Hematopoietic multipotent progenitor cell (in vitro differentiated cells): ENCODE results near the gene FEZ2. TPM values are rescaled to one million over a fixed set of nuclear protein-coding genes. Genes with fewer than 3 reads are reported as not detected.

Source experiments
- DNase-seq, 3 donors: peaks; one replicate each; pipeline ENCODE4 v3.0.0-alpha.2; 2011 to 2015; ENCODE audit warnings: low read depth in 2 of 3, low spot score in 2 of 3
- total RNA-seq: library from RNA; depleted of rRNA; stranded (reverse); fragments of >200 nt; gene quantifications from one replicate; pipeline ENCODE4 v1.2.3, GENCODE V29; 2012

Gene FEZ2
- total RNA-seq, 1 donor = 11.8 TPM

- DNase-seq = no peak
These were observed 33.5 kb downstream of the FEZ2 start for GRCh38 chr2:36564377-36564930.

- DNase-seq = no peak
These were observed 34.9 kb downstream of the FEZ2 start for GRCh38 chr2:36562973-36563532.

GRCh38 chr2:36562240-36562639 lies 35.7 kb downstream of the FEZ2 start:
- DNase-seq = no peak

DNA sequence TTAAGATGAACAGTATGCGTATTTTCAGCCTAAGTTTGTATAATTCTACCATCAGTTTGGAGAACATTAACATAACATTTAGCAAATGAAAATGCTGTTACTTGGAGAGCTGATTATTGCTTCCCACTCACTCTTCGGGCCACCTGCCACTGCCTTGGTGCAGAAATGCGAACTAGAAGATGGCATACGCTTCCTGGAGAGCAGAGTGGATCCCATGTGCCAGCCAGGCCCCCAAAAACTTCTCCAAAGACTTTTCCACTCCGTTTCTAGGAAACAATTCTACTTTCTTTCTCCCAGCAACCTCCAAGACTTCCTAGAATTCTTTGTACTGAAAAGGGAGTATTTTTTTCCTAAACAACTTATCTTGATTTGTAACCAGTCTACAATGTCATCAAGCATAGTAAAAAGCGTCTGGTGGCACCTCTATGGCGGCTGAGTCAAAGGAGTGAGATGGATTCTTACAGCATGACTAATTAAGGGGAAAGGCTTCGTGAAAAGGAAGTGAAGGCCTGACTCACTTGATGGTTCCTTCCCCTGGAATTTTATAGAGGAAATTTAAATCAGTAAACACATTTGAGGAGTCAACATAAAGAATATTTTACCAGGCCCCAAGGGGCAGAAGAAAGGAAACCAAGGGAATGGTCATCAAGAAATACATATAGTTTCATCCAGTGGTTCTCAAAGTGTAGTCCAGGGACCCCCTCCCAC lies 36.6 kb downstream of the FEZ2 start:
- no peak for DNase-seq

- DNase-seq = no peak
These were observed 37.2 kb downstream of the FEZ2 start for GRCh38 chr2:36560726-36561125.

DNA sequence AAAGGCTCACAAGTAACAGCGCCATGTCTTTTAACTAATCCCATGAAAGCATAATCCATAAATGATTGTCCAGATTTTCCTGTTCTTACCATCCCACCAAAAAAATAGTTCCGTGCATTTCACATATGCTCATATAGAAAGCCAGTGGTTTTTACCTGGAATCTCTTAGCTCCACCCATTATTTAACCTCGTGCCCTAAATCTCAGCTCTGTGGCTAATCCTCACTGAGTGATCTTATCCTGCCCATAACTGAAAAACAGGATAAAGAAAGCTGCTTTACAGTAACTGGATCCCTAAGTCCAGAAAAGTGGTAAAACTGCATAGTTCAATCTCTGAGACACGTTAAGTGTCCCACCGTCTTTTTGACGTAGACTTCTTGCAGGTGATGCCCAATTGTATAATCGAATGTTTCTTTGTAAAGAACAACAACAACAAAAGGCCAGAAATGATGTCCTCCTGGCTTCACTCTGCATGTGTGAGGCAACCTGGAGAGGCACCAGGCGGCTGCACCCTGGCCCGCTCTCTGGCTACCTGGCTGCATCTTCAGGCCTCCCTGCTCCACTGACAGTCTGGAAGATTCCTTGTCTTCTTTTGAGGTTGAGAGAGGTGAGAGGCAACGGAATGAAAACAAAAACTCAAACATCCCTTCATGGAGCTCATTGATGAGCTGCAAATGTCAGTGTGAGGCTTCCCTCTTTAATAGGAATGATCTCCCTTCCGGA lies 38.6 kb downstream of the FEZ2 start:
- no peak for DNase-seq

- DNase-seq = no peak
These were observed 41.1 kb downstream of the FEZ2 start for GRCh38 chr2:36556842-36557241.

DNA sequence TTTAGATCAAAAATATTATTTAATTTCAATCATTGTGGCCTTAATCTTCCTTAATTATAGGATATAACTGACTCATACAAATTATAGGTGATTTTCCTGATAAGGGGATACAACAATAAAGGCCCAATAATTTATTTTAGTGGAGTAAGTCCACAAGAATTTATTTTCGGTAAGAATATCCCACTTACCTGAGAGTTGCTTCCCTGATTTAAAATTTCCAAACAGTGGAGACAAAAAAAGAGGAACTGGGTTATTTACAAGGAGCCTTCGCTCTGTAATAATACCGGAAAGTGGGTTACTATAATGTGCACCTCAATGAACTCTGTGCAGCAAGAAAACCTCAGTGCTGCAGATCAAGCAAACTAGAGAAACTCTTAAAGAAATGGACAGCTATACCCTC lies 42.2 kb downstream of the FEZ2 start:
- DNase-seq = no peak

GRCh38 chr2:36554531-36554930 lies 43.4 kb downstream of the FEZ2 start:
- no peak for DNase-seq

DNA sequence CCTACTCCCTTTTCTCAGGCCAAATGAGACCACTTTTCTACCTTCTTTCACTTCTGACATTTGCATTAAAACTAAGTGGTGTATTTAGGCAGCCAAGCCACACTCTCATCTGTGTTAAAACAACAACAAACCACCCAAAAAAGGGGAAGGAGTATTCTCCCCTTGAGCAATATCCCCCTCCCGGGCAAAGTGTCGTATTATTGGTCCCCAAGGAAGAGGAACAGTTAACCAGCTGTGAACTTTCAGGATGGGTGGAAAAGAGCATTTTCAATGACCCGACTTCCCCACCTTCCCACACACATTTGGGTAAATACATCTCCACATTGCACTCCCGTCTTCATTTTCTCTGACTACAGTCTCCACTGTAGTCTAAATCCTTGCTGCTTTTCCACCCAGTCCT lies 44.3 kb downstream of the FEZ2 start:
- DNase-seq = peak in 1 of 3 donors; percentile 43

DNA sequence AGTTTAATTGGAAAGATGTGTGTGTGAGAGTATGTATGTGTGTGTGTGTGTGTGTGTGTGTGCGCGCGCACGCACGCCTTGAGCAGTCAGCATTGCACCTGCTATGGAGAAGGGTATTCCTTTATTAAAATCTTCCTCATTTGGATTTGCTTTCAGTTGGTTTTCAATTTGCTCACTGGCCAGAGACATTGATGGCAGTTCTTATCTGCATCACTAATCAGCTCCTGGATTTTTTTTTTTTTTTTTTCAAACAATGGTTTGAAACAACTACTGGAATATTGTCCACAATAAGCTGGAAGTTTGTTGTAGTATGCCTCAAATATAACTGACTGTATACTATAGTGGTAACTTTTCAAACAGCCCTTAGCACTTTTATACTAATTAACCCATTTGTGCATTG lies 48.0 kb downstream of the FEZ2 start:
- no peak for DNase-seq

DNA sequence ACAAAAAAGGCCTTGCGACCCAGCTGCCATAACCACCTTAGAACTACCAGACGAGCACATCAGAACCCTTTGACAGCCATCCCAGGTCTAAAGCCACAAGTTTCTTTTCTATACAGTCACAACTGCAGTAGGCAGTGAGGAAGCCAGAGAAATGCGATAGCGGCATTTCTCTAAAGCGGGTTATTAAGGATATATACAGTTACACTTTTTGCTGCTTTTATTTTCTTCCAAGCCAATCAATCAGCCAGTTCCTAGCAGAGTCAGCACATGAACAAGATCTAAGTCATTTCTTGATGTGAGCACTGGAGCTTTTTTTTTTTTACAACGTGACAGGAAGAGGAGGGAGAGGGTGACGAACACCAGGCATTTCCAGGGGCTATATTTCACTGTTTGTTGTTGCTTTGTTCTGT lies 48.8 kb downstream of the FEZ2 start:
- DNase-seq = peak in 2 of 3 donors; percentile 37 to 62

DNA sequence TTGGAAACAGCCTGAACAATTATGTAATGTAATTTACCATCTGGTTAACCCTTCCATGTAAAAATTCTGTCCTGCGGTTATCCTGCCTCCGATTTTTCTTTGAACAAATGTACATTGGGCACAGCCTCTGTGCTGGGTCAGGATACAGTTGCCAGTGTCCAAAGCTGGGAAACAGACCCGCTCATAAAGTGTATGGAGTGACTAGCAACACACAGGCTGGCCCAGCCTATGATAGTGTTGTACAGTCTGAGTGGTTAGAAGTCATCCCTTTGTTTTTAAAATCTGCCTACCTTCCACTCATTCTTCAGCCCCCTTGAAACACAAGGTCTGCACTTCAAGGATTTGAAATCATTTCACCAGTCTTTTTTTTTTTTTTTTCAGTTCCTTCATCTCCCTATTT lies 50.1 kb downstream of the FEZ2 start:
- DNase-seq = no peak

DNA sequence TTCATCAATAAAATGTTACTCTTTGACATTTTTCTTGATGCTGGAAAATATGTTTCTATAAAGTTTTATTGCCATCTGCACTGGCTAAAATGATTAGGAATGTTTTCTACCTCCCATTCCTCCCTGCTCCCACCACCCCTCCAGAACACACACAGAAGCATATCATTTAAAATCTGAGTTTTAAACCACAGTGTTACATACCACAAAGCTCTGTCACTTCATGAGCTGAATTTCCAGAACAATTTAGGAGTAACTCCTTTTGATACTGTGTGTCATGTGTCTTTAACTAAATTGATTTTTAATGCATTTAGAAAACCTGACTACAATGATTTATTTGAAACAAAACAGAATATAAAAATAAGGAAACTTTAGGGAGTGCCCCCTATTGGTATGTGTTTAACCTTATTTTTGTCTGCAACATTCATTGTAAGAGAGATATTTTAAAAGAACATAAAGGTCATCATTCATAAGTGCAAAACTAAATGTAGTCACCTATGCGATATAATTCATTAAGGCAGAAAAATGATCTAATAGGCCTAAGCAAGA lies 52.0 kb downstream of the FEZ2 start:
- DNase-seq = no peak

DNA sequence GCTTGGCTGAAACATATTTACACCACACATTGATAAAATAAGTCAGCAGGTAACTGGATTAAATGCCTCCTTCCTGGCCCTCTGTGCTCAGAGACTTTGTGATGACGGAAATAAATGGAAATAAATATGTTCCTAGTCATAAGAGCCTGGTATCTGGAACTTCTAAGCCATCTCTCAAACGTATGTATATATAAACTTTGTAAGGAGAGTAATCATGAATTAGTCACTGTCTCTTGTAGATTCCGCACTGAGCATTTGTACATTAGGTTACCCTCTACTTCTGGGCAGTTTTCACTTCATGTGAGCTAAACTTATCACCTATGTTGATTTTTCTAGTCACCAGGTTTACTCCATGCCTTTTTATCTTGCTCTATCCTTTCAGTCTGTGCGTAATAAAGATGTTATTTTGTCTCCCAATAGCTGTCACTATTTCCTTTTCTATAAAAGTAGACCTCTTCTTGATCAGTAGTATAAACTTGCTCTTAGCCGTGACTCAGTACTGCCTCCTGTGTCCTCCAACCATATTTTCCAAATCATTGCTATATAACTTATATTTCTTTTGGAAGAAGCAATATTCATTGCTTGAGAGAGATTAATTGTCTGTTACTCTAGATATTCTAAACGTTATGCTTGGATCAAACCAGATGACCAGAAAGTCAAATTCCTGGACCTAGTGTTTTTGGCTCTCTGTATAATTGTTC lies 53.2 kb downstream of the FEZ2 start:
- no peak for DNase-seq

DNA sequence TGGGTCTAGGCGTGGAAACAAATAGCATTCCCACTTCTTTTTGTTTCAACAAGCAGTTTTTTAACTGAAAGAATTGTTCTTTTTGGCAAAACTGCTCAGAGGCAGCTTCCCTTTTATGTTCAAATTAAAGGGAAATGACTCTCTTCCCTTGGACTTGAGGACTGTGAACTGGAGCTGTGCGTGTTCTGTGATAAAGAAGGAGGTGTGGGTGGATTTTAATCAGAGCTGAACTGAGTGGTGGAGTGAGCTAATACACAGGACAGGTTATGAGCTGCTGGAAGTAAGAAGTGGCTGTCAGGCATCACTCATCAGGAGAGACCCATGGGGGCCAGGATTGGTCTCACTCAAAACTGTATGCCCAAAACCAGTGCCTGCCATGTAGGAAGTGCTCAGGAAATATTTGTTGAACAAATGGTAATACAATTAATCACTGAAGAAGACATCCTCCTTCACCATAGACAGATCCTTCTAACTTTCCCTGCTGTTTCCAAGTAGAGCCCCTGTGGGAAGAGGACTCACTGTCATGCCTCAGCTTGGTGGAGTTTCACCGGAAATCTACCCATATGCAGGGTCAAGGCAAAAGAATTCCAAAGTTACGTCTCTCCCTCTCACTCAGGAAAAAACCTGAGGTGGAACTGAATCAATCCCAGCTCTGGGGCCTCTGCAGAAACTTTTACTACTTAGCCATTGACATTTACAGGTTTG lies 55.9 kb downstream of the FEZ2 start:
- DNase-seq = peak in 1 of 3 donors; percentile 22

- DNase-seq = no peak
These were observed 56.8 kb downstream of the FEZ2 start for GRCh38 chr2:36540986-36541754.

GRCh38 chr2:36539631-36540030 lies 58.3 kb downstream of the FEZ2 start:
- no peak for DNase-seq

DNA sequence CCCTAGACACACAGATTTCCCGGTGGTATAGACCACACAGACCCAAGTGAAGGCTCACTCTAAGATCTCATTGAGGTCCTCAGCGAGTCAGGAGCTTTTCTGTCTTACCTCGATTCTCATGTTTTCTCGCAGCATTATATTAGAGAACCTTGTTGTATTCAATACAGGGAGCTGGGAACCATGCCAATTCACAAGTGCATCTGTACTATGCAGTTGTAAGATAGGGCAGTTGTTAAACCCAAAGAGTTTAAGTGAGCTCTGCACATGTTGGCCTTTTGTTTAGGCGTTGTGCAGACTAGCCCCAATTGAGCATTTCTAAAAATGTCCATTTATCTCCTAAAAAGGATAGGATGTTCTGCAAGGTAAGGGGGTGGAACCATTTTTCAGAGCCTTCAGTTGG lies 59.6 kb downstream of the FEZ2 start:
- DNase-seq = peak in 1 of 3 donors; percentile 65
